Measurements from ENCODE around the gene IQCM.

IQCM gene

DNA sequence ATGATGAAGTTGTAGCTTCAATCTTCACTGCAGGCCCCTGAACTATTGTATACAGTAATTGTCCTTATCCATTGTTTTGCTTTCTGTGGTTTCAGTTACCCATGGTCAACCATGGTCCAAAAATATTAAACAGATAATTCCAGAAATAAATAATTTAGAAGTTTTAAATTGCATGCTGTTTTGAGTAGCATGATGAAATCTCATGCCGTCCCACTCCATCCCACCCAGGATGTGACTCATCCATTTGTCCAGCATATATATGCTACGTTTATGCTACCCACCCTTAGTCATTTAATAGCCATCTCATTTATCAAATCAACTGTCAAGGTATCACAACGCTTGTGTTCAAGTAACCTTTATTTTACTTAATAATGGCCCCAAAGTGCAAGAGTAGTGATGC, 34.5 kb downstream of the IQCM start:
- peak; percentile 78 for DNase-seq

DNA sequence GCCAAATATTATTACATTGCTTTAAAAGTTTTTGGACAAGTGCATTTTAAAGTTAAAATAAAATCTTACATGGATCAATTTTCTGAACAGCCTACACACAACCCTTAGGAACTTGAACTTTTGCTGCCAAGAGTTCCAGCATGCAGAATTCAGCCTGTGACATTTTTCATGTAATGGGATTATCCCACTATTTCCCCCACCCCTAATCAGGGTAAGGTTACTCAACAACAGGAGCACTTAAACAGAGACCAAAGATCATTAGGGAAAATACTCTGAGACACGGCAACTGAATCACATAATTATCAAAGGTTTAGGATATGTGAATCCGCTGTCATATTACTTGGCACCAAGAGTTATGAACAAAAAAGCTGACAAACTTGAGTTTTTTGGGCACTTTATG, 47.2 kb downstream of the IQCM start:
- DNase-seq: no peak

DNA sequence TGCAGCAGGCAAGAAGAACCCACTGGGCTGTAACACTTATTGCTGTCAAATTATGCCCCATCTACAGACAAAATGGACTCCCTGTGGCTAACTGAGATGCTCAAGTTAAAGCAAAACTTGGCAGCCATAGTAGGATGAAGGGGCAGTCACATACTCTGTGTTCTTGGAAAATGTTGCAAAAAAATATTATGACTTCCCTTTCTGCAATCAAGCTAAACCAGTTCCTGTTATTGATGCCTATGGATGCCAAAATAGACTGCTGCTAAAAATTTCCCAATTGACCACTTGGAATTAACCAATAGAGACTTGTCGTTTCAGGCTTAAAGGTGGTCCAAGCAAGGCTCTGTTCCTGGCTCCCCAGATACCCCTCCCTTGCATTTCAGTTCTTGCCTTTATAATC, 49.5 kb downstream of the IQCM start:
- no peak for DNase-seq

DNA sequence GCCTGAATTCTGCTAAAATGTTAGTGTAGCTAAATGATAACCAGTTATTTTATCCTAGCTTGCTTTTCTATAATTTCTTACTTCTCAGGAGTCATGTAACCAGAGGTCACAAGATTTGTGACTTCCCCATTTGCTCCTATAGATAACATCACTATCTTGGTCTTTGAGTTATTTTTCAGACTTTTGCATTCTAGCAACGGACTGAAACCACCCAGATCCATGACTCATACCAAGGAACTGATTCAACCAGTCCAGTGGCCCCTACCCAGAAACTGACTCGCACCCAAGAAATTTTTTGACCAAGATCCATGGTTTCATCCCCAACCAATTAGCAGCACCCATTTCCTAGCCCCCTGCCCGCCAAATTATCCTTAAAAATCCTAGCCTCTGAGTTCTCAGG, 50.0 kb downstream of the IQCM start:
- peak; percentile 86 for DNase-seq

DNA sequence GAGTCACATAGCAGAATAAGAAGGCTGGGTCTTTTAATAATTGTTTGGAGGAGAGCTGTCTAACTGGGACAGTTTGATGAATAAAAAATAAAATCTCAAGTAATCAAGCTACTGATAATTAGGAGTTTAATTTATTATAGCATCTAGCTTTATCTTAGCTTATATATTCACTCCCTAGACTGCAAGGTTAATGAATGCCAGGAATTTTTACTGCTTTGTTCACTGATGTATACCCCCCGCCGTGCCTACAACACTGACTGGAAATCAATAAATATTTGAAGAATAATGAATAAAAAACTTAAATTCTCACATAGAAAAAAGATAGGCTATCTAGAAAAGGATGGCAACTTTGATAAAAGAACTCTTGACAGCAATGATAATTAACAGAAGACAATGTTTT, 59.7 kb downstream of the IQCM start:
- DNase-seq: no peak

DNA sequence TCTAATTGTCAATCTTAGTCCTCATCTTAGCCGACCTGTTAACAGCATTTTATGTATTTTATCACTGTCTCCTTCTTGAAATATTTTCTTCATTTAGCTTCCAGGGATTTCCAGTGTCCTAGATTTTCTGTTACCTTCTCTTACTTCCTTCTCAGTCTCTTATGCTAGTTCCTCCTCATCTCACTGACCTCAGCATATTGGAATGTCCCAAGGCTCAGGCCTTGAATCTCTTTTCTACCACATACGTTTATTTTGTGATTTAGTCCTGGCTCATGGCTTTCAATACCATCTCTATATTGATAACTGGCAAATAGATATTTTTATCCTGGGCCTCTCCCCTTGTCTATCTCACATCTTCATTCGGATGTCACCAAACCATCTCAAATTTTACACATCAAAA, 61.1 kb downstream of the IQCM start:
- peak; percentile 54 for DNase-seq

DNA sequence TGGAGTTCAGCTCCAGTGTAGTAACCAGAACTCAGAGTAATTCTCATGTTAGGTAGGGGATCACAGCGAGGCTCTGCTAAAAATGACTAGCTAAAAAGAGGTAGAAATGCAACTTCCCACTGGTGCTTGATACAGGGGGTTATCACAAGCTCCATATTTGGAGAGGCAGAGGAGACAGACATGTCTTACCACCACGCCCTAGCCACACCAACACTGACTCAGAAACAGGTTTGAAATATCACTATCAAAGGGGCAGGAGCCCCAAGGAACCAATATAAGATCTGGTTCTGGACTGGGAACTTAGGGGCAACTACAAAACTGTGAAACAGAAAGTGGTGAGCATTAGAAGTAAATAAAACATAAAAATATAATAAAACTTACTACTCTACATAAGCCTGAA, 62.9 kb downstream of the IQCM start:
- DNase-seq: no peak

DNA sequence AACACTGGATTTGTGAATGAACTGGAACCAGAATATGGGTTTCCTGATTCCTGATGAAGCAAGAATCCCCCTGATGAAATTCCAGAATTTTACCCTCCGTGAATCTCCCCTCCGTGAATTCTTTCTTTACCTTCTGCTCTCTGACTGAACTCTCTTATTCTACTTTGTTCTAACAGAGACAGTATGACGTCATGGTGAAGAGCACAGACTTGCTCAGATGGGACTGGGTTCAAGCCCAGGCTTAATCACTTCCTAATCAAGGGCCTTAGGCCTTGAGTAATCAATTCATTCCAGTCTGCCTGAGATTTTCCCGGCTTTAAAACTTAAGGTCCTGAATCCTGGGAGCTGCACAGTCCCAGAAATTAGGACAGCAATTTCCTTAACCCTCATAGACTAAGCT, 64.5 kb downstream of the IQCM start:
- DNase-seq: no peak

DNA sequence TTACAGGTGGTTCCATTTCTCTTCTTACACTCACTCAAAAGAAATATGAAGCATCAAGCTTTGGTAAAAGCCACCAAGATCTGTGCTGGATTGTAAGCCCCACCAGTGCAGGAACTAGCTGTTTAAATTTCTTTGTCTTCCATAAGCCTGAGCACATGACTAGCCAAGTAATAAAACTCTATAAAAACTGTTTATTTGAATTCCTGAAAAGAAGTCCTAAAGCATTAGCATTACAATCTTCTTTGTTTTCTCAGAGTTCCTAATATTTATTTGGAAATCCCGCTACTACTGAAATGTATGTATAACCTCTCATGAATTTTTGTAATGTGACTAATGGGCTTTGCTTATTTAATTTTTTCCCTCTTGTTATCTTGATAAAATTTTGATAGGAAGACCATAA, 65.9 kb downstream of the IQCM start:
- no peak for DNase-seq

DNA sequence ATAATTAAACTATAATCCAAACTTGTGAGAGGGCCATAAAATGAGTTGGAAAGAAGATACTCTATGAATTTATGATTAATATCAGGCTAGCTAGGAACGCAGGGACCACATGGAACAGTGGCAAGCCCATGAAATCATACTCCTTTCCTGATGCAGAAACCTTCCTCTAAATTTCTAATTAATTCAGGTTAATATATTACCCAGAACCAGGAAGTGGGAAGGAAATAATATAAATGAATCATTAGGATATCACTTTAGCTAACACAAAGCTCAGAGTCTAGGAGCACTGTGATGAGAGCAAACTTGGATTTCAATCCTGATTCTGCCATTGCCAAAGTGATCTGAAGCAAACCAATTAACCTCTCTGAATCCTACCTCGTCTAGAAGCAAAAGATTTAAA, 68.0 kb downstream of the IQCM start:
- no peak for DNase-seq

DNA sequence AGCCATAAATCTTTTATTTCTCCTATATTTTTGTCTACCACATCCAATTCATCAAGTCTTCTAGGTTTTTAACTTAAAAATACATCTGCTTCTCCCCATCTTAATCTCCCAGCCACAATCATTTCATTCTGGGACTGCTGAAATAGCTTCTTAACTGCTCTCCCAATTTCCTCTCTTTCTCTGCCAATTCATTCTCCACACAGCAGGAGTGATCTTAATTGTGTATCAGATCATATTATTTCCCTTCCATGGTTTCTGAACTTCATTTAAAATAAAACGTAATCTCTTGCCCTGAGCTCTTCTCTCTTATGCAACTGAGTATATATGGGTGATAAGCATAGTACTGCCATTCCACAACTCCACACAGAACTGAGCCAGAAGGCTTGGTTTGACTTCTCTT, 69.4 kb downstream of the IQCM start:
- no peak for DNase-seq

DNA sequence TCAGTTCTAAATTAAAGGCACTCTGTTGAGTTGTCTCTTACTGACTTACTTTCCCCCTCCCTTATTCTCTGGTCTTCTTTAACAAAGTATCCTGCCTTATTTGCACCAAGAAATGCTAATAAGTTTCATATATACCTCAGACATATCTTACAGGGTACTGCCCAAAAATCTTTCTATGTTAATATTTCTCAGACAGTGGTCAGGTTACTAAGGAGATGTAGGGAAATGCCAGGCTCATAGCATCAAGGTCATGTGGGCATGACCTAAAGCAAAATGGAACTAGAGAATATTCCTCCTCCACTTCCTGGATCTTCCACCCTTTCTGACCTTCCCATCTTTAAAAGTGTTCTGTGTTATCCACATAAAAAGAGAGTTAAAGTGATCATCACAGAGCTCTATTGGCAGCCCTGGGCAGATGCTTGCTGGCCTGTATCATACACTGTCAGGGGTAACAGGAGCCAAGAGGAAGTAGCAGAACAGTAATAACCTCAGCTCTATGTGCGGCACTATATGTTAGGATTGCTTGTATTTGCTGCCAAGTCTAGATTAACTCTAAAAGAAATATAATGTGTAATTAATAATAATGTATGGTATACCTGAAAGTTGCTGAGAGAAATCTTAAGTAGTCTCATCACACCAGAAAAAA, 74.3 kb downstream of the IQCM start:
- DNase-seq: no peak

DNA sequence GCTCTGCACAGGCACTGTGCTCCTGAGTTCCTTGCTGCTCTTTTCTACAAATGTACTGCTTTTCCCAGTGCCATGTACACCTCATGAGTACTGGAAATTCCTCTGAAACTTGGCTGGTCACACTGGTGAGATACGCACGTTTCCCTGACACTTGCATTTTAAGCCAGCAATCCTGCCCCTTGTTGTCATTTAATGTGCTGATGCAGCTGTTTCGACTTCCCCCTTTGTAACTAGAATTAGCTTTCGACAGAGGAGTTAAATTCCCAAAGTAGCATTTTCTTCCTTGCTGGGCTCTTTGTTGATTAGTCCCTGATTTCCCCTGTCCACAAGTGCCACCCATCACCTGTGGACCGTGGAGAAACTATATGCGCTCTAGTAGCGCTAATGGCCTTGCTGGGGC, 77.5 kb downstream of the IQCM start:
- DNase-seq: no peak

DNA sequence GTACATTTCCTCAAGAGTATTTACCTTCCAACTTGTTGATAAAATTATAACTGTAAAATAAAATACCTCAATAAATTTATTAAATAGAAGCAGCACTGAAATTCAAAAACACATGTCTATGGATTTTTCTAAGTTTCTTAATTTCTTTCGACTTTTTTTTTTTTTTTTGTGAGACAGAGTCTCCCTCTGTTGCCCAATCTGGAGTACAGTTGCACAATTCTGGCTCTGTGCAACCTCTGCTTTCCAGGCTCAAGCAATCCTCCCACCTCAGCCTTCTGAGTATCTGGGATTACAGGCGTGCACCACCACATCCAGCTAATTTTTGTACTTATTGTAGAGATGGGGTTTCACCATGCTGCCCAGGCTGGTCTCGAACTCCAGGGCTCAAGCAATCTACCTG, 79.8 kb downstream of the IQCM start:
- DNase-seq: no peak

DNA sequence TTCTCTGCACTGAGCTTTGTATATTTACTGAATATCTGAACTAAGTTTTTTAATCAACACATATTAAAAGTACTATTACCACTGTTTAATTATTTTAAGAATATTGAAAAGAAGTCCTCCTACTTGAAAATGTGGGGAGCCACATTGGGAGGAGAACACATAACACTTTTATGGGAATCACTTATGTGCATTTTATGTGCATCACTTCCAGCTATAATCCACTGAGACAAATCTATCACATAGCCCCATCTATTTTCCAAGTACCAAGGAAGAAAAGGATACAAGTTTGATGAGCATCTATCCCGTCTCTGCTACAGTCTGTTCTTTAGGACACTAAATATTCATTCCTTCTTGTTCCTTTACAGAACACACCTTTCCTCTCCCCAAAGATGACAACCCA, 87.2 kb downstream of the IQCM start:
- DNase-seq: no peak

DNA sequence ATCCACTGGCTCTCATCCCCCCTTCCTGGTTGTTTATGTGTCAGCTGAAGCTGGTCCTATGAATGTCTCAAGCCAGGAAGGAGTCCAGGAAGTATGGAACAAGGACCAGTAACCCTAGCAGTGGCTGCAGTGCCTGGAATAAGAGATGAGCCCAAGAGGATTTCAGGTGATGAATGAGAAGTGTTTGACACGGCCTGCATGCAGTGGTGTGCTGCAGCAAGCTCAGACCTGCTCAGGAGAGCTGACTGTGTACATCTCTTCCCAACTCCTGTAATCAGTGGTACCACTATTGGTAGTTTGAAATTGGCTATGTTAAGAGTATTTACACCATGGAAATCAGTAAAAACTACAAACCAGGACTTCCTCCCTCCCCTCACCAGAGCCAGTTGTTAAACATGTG, 88.0 kb downstream of the IQCM start:
- no peak for DNase-seq

DNA sequence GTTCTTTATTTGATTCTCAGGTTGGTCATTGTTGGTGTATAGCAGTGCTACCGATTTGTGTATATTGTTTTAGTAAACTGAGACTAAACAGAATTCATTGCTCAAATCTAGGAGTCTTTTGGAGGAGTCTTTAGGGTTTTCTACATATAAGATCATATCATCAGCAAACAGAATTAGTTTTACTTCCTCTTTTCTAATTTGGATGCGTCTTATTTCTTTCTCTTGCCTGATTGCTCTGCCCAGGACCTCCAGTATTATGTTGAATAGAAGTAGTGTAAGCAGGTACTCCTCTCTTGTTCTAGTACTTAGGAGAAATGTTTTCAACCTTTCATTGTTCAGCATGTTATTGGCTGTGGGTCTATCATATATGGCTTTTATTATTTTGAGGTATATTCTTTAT, 92.6 kb downstream of the IQCM start:
- no peak for DNase-seq

DNA sequence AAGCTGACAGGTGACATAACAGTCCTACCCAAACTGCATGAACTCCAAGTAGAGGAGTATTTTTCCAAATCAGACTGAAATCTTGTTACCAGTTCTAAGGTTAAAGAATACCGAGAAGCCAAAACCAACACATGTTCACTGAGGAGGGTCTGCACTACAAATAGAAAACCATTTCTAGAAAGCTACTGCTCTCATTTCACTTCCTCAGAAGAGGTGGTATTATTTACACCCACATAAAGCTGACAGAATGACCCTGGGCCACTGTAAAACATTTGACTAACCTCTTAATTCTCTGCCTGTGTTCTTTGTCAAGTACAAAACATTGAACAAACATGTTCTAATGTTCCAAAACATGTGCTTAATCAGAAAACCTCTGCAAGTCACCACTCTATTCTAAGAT, 95.8 kb downstream of the IQCM start:
- no peak for DNase-seq

DNA sequence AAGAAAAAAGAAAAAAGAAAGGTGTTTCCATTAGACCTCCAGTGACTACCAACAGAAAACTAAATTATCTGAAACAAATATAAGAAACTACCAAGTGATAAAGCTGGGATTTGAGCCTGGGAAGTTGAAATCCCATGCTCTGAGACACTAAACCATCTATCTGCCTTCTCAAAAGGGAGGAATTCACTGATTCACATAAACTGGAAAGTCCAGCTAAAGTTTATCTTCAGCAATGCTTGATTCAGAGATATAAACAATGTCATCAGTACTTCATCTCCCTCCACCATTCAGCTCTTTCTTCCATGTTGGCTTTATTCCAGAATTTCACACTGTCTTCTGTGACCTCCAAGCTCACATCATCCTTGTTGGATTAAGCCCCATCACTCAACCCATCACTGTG, 96.3 kb downstream of the IQCM start:
- no peak for DNase-seq

DNA sequence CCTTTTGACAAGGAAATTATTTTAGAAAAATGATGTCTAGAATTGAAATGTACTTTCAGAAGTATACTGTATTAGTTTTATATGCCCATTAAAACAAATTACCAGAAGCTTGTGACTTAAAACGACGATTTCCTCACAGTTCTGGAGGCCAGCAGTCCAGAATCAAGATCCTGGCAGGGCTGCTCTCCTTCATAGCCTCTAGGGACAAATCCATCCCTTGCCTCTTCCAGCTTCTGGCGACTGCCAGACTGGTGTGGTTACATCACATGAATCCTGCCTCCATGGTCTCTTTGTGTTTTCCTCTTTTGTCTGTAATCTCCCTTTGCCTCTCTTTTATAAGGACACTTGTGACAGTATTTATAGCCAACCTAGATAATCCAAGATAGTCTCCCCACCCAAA, 97.1 kb downstream of the IQCM start:
- DNase-seq: no peak

DNA sequence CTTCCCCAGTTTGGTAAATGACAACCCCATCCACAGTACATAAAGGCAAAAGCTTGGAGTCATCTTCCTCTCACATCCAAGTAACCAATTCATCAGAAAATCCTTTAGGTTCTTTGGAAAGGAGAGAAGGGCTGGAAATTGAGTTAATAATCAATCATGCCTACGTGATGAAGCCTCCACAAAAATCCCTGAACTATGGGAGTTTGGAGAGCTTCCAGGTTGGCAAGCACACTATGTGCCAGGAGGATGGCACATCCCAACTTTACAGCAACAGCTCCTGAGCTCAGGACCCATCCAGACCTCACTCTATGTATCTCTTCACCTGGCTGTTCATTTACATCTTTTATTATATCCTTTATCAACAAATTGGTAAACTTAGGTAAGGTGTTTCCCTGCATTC, 98.9 kb downstream of the IQCM start:
- DNase-seq: no peak

DNA sequence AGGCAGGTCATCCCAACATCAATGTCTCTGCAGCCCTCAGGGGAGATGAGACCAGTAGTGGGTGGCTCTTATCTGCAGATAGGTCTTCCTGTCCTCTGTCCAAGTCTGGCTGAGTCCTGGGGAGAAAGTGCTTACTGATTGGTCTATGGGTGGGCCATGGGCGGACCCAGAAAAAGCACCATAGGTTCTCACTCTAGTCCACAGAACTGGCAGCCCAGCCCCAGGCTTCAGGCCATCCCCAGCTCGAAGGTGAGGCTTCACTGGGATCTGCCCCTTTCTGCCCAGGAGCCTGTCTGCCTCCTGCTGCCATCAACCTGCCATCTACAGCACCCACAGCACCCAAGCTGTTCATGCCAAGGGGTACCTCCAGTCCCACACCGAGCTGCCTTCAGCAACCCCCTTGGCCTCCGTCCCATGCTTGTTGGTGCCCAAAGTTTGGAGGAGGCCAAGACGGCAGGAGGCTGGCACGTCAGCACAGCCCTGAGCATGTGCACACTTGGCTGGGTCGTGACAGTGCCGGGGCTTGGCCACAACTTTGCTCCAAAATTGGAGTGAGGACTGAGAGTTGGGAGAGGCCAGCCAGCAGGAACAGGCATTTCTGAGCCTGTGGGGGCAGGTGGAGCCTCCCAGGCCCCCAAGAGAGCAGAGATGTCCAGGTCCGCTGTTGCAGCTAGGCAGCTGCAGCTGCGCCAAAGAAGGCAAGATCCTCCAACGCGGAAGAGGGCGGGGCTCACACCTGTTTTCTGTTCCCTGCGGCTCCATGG, 99.6 kb downstream of the IQCM start:
- no peak for DNase-seq

DNA sequence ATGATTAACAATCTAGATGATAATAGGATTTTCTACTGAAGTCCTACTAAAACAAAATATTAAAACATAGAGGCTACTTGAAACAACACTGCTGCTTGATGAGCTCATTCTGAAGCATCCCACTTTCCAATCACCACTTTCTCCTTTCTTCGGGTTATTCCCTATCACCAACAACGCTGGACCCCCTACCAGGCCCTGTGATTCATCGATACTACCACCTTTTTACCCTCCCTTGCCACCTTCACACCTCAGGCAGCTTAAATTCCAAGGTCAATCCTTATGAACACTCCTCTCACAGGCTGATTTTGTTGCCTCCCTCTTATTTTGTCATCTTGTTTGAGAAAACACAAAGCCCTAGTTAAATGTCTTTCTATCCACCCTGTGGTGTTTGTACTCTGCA, 102.6 kb downstream of the IQCM start:
- DNase-seq: no peak

DNA sequence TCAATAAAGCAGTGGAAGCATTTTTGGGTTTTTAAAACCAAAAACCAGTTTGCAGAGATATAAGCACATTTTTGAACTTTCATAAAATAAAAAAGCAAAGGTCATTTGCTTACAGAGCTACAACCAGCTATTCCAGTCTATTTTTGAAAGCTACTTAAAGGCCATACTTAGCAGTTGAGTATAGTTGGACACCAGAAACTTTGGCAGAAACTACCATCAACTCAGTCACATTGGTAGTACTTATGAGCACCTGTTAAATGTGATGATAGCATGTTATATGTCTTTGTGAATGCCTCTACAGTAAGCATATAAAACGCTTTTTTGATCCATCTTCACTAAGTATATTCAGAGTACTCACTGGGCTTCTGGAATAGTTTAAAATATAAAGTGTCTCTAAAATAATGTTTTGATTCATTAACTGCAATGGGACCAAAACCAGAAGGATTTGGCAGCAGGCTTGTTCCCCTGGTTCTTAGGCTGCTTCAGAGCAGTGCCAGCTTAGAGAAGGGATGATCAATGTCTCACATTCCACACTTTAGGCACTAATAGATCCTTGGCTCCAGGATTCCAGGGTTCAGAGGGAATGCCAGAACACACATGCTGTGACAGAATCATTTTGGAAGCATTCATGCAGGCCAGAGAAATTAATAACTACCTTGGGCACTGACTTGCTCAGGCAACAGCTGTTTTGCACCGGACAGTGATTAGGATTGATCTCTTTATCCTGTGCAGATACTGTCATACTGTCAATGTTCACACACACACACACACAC, 103.9 kb downstream of the IQCM start:
- no peak for DNase-seq
